ENCODE data around the gene PARD3. TPM values are rescaled to one million over a fixed set of nuclear protein-coding genes. Genes with fewer than 3 reads are reported as not detected.

PARD3 gene
- total RNA-seq, 1 donor from 2014 or later = 22.9 TPM

DNA sequence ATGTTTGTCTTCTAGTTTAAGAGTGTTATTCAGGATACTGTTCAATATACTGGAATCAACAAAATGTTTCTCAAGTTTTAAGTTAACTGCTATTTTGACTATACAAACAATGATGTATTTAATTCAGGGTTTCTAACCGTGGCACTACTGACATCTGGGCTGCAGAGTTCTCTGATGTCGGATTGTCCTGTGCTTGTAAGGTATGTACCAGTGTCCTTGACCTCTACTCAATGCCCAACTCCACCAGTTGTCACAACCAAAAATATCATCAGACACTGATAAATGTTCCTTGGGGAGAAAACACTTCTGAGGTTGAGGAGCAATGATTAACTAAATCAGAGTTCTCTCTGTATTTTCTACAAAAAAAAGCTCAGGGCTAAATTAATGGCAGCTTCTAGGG, 301.5 kb downstream of the PARD3 start:
- TF ChIP-seq, protein P1, sequence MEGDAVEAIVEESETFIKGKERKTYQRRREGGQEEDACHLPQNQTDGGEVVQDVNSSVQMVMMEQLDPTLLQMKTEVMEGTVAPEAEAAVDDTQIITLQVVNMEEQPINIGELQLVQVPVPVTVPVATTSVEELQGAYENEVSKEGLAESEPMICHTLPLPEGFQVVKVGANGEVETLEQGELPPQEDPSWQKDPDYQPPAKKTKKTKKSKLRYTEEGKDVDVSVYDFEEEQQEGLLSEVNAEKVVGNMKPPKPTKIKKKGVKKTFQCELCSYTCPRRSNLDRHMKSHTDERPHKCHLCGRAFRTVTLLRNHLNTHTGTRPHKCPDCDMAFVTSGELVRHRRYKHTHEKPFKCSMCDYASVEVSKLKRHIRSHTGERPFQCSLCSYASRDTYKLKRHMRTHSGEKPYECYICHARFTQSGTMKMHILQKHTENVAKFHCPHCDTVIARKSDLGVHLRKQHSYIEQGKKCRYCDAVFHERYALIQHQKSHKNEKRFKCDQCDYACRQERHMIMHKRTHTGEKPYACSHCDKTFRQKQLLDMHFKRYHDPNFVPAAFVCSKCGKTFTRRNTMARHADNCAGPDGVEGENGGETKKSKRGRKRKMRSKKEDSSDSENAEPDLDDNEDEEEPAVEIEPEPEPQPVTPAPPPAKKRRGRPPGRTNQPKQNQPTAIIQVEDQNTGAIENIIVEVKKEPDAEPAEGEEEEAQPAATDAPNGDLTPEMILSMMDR (IDR thresholded peaks at IDR 0.05; ENCODE audit: partially characterized antibody, unreplicated experiment) = no peak
- peaks cover 1% of the 10 kb centered on the region for H3K9me3 Mint-ChIP-seq (ENCODE audit: unreplicated experiment)
- no peaks in the 10 kb centered on the region for H3K36me3 Mint-ChIP-seq (ENCODE audit: unreplicated experiment)
- no peaks in the 10 kb centered on the region for H3K27me3 Mint-ChIP-seq (ENCODE audit: unreplicated experiment)
- no peak for DNase-seq
- H3K27ac Mint-ChIP-seq (ENCODE audit: unreplicated experiment) = no peak overlapping the region
- H3K4me3 Mint-ChIP-seq (ENCODE audit: unreplicated experiment) = no peak overlapping the region
- no peaks in the 10 kb centered on the region for H3K4me1 Mint-ChIP-seq (ENCODE audit: low read depth, unreplicated experiment)

DNA sequence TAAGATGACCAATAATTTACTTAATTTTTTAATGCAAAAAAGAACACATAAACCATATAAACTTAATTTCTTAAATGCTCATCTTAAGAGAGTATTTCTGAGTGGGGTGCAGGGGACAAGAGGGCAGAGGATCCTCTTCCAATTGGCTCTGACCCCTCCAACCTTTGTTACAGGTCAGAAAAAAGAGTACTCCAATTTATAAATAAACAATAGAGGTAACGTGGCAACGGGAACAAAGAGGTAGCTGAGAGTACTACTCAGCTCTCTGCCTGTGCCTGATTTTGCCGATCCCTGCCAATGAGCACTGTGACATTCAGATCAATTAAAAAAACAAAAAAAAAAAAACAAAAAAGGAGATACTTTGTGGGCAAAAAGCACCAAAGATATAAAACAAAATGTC, 307.9 kb downstream of the PARD3 start:
- H3K9me3 Mint-ChIP-seq (ENCODE audit: unreplicated experiment) = peaks cover 1% of the 10 kb centered on the region
- H3K27me3 Mint-ChIP-seq (ENCODE audit: unreplicated experiment) = no peaks in the 10 kb centered on the region
- no peak overlapping the region for H3K4me3 Mint-ChIP-seq (ENCODE audit: unreplicated experiment)
- DNase-seq = no peak
- no peak overlapping the region for H3K27ac Mint-ChIP-seq (ENCODE audit: unreplicated experiment)
- H3K36me3 Mint-ChIP-seq (ENCODE audit: unreplicated experiment) = no peaks in the 10 kb centered on the region
- H3K4me1 Mint-ChIP-seq (ENCODE audit: low read depth, unreplicated experiment) = peaks cover 7% of the 10 kb centered on the region
- TF ChIP-seq, protein P1 (IDR thresholded peaks at IDR 0.05; ENCODE audit: partially characterized antibody, unreplicated experiment) = no peak

DNA sequence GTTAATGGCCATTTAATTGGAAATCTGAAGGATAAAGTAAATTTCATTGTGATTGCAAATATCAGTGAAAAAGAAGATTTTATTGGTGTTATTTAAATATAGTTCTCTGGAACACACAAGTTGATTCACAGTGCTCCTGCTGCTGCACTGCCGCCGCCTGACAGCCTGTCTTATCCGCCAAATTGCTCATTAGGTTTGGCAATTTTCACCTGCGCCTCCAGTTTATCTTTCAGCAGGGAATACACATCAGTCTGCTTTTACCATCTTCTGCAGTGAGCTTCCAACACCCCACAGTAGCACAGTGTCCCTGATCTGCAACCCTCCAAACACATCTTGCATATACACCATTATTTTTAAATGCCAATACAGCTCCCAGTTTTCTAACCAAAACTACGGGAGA, 308.3 kb downstream of the PARD3 start:
- peaks cover 7% of the 10 kb centered on the region for H3K4me1 Mint-ChIP-seq (ENCODE audit: low read depth, unreplicated experiment)
- H3K27me3 Mint-ChIP-seq (ENCODE audit: unreplicated experiment) = no peaks in the 10 kb centered on the region
- no peak overlapping the region for H3K4me3 Mint-ChIP-seq (ENCODE audit: unreplicated experiment)
- TF ChIP-seq, protein P1 (IDR thresholded peaks at IDR 0.05; ENCODE audit: partially characterized antibody, unreplicated experiment) = no peak
- peaks cover 3% of the 10 kb centered on the region for H3K9me3 Mint-ChIP-seq (ENCODE audit: unreplicated experiment)
- no peaks in the 10 kb centered on the region for H3K36me3 Mint-ChIP-seq (ENCODE audit: unreplicated experiment)
- peak; percentile 27 for DNase-seq
- H3K27ac Mint-ChIP-seq (ENCODE audit: unreplicated experiment) = no peak overlapping the region

DNA sequence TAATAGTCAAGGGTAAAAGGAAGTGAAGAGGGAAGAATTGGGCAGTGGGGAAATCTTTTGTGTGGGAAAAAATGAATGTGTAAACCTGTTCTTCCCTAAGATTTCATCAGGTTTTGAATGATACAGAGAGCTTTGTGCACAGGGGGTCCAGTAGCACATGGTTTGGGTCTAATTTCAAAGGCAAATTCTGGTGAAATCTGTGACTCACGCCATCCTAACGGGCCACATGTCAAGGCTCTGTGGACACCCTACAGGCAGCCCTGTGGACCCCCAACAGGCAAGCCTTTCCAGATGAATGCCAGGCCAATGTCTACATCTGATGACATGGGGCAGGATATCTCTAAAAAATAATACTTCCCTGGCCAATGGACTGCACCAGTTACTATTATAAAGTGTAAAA, 309.8 kb downstream of the PARD3 start:
- no peaks in the 10 kb centered on the region for H3K27me3 Mint-ChIP-seq (ENCODE audit: unreplicated experiment)
- no peak overlapping the region for H3K4me3 Mint-ChIP-seq (ENCODE audit: unreplicated experiment)
- TF ChIP-seq, protein P1 (IDR thresholded peaks at IDR 0.05; ENCODE audit: partially characterized antibody, unreplicated experiment) = no peak
- H3K36me3 Mint-ChIP-seq (ENCODE audit: unreplicated experiment) = no peaks in the 10 kb centered on the region
- no peak overlapping the region for H3K27ac Mint-ChIP-seq (ENCODE audit: unreplicated experiment)
- H3K9me3 Mint-ChIP-seq (ENCODE audit: unreplicated experiment) = peaks cover 1% of the 10 kb centered on the region
- DNase-seq = no peak
- peaks cover 7% of the 10 kb centered on the region for H3K4me1 Mint-ChIP-seq (ENCODE audit: low read depth, unreplicated experiment)

DNA sequence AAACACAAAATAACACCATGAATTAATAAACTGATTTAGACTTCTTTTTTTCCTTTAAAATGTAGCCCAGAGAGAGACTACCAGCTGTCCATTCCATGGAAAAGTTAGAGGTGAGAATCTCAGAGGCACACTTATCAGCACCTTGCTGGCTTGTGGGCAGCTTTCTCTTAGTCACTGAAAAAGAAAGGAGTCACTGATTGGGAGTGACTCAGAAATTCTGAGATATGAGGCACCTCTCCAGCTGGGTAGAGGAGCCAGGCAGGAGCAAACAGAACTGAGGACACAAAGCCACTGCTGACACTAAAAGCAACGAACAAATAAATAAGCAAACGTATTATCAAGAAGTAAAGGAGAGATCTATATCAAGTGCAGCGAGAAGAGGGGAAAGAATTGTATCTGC, 310.6 kb downstream of the PARD3 start:
- Mint-ChIP-seq H3K36me3 (ENCODE audit: unreplicated experiment) (no peaks in the 10 kb centered on the region), H3K27ac (ENCODE audit: unreplicated experiment) (no peak overlapping the region), H3K4me3 (ENCODE audit: unreplicated experiment) (no peak overlapping the region), H3K9me3 (ENCODE audit: unreplicated experiment) (peaks cover 1% of the 10 kb centered on the region), H3K27me3 (ENCODE audit: unreplicated experiment) (no peaks in the 10 kb centered on the region), H3K4me1 (ENCODE audit: low read depth, unreplicated experiment) (peaks cover 7% of the 10 kb centered on the region)
- TF ChIP-seq, protein P1 (IDR thresholded peaks at IDR 0.05; ENCODE audit: partially characterized antibody, unreplicated experiment) = no peak
- no peak for DNase-seq
